Measurements from ENCODE around the gene KIF26B.

GRCh38 chr1:245528258-245528635 lies 373.5 kb downstream of the KIF26B start:
- TF ChIP-seq YY1 (IDR thresholded peaks at IDR 0.05; ENCODE audit: insufficient read depth, insufficient read length) = no peak
- no peak for TF ChIP-seq ZNF274 (IDR thresholded peaks at IDR 0.05; ENCODE audit: low read depth, low read length)

Data from NT2/D1 (cell line).